ENCODE results near the gene C19orf12.

C19orf12 gene

DNA sequence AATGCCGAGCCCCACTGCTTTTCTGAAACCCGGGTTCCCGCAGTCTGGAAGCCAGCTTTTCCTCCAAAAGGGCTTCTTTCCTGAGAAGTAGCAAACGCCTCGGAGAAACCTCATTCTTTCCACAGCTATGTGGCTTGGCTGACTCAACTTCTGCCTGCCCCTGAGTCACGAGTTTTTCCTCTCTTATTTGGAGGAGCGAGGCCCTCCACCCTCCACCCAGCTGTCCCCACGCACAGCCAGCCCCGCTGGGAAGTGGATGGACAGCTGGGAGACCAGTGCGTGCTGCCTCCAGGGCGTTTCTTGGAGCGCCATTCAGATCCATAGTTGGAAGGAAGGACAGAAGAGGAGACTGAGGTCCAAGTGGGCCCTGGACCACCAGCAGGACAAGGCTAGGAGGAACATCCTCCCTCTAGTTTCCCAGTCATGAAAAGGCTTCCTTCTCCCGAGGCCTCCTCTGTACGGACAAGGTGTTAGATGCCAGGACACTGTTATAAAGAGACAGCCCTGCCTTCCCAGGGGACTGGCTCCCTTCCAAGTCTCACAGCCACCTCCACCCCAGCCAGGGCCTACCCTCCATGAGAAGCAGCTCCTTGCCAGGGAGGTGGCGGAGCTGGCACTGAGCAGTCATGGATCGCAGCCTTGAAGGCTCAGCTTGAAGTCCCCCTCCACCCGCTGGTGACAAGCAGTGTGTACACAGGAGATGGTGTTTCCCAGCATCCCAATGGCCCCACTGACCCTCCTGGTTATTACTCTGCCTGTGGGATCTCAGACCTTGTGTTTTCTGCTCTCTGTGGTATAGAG is 52.3 kb downstream of the C19orf12 start:
- DNase-seq (ENCODE audit: low spot score), result no peak

DNA sequence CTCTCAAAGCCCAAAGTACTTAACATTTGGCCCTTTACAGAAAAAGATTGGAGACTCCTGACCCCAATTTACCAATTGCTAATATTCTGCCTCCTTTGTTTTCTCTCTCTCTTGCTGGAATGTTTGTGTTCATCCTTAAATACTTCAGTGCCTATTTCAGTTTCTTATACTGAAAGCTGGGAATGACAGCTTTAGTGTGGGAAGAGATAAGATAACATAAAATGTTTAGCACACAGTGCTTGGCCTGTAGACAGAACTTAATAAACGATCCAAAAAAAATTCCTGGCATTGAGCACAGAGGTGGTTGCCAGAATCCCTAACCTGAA is 52.8 kb downstream of the C19orf12 start:
- no peak for DNase-seq (ENCODE audit: low spot score)

DNA sequence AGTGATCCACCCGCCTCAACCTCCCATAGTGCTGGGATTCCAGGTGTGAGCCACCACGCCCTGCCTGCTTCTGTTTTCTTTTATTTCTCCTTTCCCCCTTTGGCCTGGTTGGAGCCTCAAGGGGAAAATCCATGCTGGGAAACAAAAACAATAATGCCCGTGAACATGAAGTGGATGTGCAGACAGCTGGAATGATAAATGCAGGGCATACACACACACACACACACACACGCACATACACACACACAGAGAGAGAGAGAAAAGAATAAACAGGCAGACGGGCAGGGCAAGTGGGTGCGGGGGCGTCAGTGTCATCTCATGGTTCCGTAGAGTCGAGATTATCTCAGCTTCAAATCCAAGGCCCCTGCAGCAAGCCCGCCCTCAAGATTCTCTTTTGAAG is 54.2 kb downstream of the C19orf12 start:
- no peak for DNase-seq (ENCODE audit: low spot score)

DNA sequence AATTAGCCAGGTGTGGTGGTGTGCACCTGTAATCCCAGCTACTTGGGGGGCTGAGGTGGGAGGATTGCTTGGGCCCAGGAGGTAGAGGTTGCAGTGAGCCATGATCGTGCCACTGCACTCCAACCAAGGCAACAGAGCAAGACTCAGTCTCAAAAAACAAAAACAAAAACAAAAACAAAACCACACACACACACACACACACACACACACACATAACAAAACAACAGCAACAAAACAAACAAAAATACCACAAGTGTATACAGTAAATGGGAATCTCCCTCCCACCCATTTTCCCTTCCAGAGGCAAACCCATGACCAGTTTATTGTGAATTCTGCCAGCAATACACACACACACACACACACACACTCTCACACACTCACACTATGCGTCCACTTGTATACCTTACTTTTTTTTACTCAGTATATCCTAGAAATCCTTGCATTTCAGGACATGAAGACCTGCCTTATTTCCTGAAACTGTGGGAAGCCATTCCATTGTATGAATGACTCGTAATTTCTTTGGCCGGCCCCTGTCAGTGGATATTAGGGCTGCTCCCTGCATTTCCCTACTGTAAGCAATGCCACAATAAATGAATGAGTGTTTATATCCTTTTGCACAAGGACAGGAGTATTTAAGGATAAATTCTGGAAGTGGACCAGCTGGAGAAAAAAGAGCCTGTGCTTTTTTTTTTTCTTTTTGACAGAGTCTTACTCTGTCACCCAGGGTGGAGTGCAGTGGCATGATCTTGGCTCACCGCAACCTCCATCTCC is 56.7 kb downstream of the C19orf12 start:
- DNase-seq (ENCODE audit: low spot score), result no peak

DNA sequence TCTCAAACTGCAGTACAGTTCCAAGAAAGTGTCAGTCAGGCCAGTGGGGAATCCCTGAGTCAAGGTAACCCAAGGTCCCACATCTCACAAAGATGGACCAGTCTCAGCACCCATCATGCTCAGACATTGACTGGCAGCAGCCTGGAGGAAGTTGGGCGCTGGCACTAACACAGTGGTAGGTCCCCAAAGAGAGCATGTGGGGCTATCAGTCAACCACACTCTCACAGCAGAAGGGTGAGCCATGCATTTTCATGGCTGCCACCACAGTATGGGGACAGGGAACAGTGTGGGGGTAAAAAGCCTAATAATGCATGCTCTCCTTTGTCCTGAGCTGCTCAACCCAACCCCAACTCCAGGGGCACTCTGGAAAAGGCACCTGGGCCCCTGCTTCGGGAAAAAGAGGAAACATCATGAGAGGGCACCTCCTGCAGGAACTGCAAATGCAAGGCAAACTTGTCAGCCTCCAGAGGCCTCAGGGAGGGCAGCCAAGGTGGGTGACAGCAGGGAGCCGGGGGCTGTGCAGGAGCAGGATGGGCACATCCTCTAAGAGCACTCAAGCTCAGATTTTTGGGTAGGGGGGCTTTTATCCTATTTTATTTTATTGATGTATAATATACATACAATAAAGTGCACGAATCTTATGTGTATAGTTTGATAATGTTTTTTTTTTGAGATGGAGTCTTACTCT is 59.3 kb downstream of the C19orf12 start:
- DNase-seq (ENCODE audit: low spot score), result no peak

DNA sequence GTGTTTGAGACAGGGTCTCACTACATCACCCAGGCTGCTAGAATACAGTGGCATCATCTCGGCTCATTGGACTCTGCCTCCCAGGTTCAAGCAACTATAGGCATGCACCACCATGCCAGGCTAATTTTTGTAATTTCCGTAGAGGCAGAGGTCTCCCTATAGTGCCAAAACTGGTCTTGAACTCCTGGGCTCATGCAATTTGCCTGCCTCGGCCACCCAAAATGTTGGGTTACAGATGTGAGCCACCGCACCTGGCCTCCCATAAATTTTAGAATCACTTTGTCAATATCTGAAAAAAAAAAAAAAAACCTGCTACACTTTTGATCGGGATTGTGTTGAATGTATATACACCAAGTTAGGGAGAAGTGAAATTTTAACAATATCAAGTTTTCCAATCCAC is 61.7 kb downstream of the C19orf12 start:
- no peak for DNase-seq (ENCODE audit: low spot score)

DNA sequence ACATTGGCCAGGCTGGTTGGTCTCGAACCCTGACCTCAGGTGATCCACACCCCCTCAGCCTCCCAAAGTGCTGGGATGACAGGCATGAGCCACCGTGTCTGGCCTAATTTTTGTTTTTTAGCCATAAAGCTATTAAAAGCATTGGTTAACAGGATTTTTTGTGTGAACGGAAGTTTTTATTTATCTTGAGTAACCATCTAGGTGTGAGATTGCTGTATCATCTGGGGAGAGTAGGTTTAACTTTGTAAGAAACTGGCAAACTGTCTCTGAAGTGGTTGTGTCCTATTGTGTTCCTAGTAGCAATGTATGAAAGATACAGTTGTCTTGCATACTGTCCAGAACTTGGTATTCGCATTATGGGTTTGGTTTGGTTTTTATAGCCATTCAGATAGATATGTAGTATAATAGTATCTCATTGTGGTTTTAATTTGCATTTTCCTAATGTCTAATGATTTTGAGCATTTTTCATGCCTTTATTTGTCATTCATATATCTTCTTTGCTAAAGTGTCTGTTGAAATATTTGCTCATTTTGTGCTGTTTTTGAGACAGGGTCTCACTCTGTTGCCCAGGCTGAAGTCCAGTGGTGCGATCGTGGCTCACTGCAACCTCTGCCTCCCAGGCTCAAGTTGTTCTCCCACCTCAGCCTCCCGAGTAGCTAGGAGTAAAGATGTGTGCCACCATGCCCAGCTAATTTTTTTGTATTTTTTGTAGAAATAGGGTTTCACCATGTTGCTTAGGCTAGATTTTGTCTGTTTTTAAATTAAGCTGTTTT is 63.3 kb downstream of the C19orf12 start:
- no peak for DNase-seq (ENCODE audit: low spot score)

DNA sequence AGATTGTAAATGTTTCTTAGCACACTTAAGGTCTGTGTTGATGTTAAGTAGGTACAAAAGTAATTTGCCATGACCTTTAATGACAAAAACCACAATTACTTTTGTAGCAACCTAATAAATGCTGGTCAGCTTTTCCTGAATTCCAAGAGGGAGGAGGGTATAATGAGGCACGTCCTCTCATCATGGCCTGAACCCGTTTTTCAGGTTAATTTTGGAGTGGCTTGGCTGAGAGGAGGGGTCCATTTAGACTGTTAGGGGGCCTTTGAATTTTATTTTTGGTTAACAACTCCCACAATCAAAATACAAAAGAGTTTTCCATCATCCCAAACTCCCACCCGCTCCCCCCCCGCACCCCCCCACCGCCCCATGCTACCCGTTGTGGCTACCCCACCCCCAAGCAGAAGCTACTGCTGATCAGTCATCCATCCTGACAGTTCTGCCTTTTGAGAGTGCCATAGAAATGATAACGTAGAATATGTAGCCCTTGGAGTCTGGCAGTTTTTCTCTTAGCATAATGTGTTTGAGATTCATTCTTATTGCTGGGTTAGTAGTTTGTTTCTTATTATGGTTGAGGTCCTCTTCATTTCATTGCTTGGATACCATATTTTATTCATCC is 64.2 kb downstream of the C19orf12 start:
- no peak for DNase-seq (ENCODE audit: low spot score)
